HepG2 (cell line): ENCODE measurements around the gene ZNF678.

Experiments
- HDAC2 ChIP-seq: sonication (generic); formaldehyde crosslinking; IDR thresholded peaks from 2 replicates; pipeline ENCODE4 v1.4.0; 2020; ENCODE audit warnings: missing genetic modification reagents
- MAZ ChIP-seq, 2 experiments: sonication (generic) in 1 of 2; formaldehyde crosslinking in 1 of 2; IDR thresholded peaks; 2 replicates each; pipeline versions ENCODE4 v1.5.0 to v1.6.1; 2012 to 2020; ENCODE audit warnings: low read depth in 2 of 2, mild to moderate bottlenecking in 2 of 2, borderline replicate concordance in 1 of 2, improper control_type of control experiment in 1 of 2, low read length in 1 of 2, missing genetic modification reagents in 1 of 2, moderate library complexity in 1 of 2
- MBNL3 ChIP-seq: fragments of 250-450 bp; sonication (Bioruptor Pico); conservative IDR thresholded peaks from 2 replicates; pipeline ENCODE4 v1.8.0; 2022; ENCODE audit warnings: mild to moderate bottlenecking, inconsistent platforms
- POLR2AphosphoS5 ChIP-seq: IDR thresholded peaks from 2 replicates; pipeline ENCODE4 v1.6.1; 2012; ENCODE audit warnings: low read depth, low read length
- XRCC5 ChIP-seq: fragments of 200-400 bp; formaldehyde crosslinking; optimal IDR thresholded peaks from 2 replicates; pipeline ENCODE3; 2017; ENCODE audit warnings: mild to moderate bottlenecking, low read length
- ZNF230 ChIP-seq: sonication (generic); formaldehyde crosslinking; IDR thresholded peaks from 2 replicates; pipeline ENCODE4 v1.4.0; 2020; ENCODE audit warnings: mild to moderate bottlenecking, missing genetic modification reagents
- TF ChIP-seq, protein P1 (sequence below): sonication (generic); formaldehyde crosslinking; IDR thresholded peaks from 2 replicates; pipeline ENCODE4 v1.5.0; 2020; ENCODE audit warnings: mild to moderate bottlenecking, missing genetic modification reagents, moderate library complexity
- TF ChIP-seq, protein P2 (sequence below): sonication (generic); formaldehyde crosslinking; IDR thresholded peaks from 2 replicates; pipeline ENCODE4 v1.5.1; 2020; ENCODE audit warnings: missing genetic modification reagents, mild to moderate bottlenecking, borderline replicate concordance
- TF ChIP-seq, protein P3 (sequence below): sonication (generic); formaldehyde crosslinking; IDR thresholded peaks from 2 replicates; pipeline ENCODE4 v1.4.0; 2020; ENCODE audit warnings: missing genetic modification reagents, borderline replicate concordance
- TF ChIP-seq, protein P4 (sequence below): sonication (generic); formaldehyde crosslinking; IDR thresholded peaks from 2 replicates; pipeline ENCODE4 v1.4.0; 2020; ENCODE audit warnings: low read depth, missing genetic modification reagents

DNA sequence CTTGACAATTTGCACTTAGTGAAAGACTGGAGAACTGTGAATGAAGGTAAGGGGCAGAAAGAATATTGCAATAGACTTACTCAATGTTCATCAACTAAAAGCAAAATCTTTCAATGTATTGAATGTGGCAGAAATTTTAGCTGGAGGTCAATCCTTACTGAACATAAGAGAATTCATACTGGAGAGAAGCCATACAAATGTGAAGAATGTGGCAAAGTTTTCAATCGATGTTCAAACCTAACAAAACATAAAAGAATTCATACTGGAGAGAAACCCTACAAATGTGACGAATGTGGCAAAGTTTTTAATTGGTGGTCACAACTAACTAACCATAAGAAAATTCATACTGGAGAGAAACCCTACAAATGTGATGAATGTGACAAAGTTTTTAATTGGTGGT is 91.1 kb downstream of the ZNF678 start:
- TF ChIP-seq MAZ (IDR thresholded peaks at IDR 0.05; ENCODE audit: borderline replicate concordance, low read depth, low read length) (no peak), MAZ (CRISPR knock-in tag; IDR thresholded peaks at IDR 0.05; ENCODE audit: low read depth) (no peak), XRCC5 (no peak), ZNF230 (CRISPR knock-in tag) (no peak), POLR2AphosphoS5 (no peak), HDAC2 (CRISPR knock-in tag) (no peak), MBNL3 (CRISPR knock-in tag) (no peak)
- TF ChIP-seq, protein P1, sequence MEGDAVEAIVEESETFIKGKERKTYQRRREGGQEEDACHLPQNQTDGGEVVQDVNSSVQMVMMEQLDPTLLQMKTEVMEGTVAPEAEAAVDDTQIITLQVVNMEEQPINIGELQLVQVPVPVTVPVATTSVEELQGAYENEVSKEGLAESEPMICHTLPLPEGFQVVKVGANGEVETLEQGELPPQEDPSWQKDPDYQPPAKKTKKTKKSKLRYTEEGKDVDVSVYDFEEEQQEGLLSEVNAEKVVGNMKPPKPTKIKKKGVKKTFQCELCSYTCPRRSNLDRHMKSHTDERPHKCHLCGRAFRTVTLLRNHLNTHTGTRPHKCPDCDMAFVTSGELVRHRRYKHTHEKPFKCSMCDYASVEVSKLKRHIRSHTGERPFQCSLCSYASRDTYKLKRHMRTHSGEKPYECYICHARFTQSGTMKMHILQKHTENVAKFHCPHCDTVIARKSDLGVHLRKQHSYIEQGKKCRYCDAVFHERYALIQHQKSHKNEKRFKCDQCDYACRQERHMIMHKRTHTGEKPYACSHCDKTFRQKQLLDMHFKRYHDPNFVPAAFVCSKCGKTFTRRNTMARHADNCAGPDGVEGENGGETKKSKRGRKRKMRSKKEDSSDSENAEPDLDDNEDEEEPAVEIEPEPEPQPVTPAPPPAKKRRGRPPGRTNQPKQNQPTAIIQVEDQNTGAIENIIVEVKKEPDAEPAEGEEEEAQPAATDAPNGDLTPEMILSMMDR: no peak
- TF ChIP-seq, protein P2, sequence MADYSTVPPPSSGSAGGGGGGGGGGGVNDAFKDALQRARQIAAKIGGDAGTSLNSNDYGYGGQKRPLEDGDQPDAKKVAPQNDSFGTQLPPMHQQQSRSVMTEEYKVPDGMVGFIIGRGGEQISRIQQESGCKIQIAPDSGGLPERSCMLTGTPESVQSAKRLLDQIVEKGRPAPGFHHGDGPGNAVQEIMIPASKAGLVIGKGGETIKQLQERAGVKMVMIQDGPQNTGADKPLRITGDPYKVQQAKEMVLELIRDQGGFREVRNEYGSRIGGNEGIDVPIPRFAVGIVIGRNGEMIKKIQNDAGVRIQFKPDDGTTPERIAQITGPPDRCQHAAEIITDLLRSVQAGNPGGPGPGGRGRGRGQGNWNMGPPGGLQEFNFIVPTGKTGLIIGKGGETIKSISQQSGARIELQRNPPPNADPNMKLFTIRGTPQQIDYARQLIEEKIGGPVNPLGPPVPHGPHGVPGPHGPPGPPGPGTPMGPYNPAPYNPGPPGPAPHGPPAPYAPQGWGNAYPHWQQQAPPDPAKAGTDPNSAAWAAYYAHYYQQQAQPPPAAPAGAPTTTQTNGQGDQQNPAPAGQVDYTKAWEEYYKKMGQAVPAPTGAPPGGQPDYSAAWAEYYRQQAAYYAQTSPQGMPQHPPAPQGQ: no peak
- TF ChIP-seq, protein P3, sequence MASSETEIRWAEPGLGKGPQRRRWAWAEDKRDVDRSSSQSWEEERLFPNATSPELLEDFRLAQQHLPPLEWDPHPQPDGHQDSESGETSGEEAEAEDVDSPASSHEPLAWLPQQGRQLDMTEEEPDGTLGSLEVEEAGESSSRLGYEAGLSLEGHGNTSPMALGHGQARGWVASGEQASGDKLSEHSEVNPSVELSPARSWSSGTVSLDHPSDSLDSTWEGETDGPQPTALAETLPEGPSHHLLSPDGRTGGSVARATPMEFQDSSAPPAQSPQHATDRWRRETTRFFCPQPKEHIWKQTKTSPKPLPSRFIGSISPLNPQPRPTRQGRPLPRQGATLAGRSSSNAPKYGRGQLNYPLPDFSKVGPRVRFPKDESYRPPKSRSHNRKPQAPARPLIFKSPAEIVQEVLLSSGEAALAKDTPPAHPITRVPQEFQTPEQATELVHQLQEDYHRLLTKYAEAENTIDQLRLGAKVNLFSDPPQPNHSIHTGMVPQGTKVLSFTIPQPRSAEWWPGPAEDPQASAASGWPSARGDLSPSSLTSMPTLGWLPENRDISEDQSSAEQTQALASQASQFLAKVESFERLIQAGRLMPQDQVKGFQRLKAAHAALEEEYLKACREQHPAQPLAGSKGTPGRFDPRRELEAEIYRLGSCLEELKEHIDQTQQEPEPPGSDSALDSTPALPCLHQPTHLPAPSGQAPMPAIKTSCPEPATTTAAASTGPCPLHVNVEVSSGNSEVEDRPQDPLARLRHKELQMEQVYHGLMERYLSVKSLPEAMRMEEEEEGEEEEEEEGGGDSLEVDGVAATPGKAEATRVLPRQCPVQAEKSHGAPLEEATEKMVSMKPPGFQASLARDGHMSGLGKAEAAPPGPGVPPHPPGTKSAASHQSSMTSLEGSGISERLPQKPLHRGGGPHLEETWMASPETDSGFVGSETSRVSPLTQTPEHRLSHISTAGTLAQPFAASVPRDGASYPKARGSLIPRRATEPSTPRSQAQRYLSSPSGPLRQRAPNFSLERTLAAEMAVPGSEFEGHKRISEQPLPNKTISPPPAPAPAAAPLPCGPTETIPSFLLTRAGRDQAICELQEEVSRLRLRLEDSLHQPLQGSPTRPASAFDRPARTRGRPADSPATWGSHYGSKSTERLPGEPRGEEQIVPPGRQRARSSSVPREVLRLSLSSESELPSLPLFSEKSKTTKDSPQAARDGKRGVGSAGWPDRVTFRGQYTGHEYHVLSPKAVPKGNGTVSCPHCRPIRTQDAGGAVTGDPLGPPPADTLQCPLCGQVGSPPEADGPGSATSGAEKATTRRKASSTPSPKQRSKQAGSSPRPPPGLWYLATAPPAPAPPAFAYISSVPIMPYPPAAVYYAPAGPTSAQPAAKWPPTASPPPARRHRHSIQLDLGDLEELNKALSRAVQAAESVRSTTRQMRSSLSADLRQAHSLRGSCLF (CRISPR knock-in tag): no peak
- TF ChIP-seq, protein P4, sequence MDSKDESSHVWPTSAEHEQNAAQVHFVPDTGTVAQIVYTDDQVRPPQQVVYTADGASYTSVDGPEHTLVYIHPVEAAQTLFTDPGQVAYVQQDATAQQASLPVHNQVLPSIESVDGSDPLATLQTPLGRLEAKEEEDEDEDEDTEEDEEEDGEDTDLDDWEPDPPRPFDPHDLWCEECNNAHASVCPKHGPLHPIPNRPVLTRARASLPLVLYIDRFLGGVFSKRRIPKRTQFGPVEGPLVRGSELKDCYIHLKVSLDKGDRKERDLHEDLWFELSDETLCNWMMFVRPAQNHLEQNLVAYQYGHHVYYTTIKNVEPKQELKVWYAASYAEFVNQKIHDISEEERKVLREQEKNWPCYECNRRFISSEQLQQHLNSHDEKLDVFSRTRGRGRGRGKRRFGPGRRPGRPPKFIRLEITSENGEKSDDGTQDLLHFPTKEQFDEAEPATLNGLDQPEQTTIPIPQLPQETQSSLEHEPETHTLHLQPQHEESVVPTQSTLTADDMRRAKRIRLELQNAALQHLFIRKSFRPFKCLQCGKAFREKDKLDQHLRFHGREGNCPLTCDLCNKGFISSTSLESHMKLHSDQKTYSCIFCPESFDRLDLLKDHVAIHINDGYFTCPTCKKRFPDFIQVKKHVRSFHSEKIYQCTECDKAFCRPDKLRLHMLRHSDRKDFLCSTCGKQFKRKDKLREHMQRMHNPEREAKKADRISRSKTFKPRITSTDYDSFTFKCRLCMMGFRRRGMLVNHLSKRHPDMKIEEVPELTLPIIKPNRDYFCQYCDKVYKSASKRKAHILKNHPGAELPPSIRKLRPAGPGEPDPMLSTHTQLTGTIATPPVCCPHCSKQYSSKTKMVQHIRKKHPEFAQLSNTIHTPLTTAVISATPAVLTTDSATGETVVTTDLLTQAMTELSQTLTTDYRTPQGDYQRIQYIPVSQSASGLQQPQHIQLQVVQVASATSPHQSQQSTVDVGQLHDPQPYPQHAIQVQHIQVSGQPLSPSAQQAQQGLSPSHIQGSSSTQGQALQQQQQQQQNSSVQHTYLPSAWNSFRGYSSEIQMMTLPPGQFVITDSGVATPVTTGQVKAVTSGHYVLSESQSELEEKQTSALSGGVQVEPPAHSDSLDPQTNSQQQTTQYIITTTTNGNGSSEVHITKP: no peak
